ENCODE data around the gene ZDHHC11B.

The ZDHHC11B gene

DNA sequence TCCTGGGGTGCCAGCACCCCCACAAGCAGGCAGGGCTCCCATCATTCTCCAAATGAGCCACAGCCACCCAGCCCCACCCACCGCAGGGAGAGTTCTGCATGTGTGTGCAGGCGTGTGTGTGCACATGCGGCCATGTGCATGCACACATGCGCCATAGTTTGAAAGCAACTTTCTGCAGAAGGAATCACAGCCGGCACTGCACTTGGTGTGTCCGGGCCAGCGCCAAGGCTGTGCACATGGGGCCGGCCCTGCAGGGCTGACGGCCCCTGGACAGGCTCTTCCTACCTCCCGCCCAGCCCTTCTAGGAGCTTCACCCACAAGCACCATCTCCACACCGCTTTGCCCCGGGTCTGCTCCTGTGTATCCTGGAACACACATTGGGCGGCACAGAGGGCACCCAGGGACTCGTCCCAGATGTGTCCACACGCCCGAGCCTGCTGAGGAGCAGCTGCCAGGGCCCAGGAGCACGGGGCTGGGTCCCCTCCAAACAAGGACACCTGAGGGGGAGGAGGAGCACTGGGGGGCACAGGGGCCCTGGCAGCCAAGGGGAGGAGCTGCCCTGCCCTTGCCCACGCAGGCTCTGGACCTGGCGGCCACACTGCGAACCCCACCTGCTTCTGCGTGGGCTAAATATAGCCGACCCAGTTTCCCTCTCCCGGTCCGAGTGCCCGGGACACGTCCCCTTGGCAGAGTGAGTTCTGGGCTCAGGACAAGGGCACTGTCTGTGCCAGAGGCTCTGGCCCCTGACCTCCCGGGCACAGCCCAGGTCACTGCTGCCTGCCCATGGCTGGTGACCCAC lies 110.5 kb downstream of the ZDHHC11B start:
- peaks cover 0 to 2% of the 10 kb centered on the region in 2 donors for H3K9me3 ChIP-seq (replicated peaks in 1 of 2; ENCODE audit: control insufficient read depth in 2 of 2, insufficient read depth in 1 of 2, low read depth in 1 of 2, low read length in 2 of 2)
- DNase-seq (ENCODE audit: low spot score), result no peak
- H3K4me1 ChIP-seq (ENCODE audit: control insufficient read depth in 2 of 2, insufficient read depth in 1 of 2, low read depth in 1 of 2, low read length in 2 of 2), result peaks cover 20 to 30% of the 10 kb centered on the region in 2 donors
- no peak overlapping the region for H3K4me2 ChIP-seq (ENCODE audit: insufficient read depth, low read length, poor library complexity, severe bottlenecking)
- peak overlapping the region; percentile 80 for H3K23ac ChIP-seq (ENCODE audit: low read depth, low read length, poor library complexity)
- peak overlapping the region; percentile 5 for H4K91ac ChIP-seq (ENCODE audit: low read depth, low read length, poor library complexity)
- H3K4ac ChIP-seq (ENCODE audit: low read length), result peak overlapping the region; percentile 85
- no CpG with 5 or more reads among the region's 27 CpGs for WGBS, 2 donors (ENCODE audit: extremely low coverage in 2 of 2, insufficient read length in 2 of 2, insufficient replicate concordance in 1 of 2)
- H3K79me1 ChIP-seq (ENCODE audit: low read depth, low read length), result no peaks in the 10 kb centered on the region
- peak overlapping the region; percentile 95 for H2AK5ac ChIP-seq (ENCODE audit: low read depth, low read length)
- H2BK5ac ChIP-seq (ENCODE audit: low read length), result peak overlapping the region; percentile 19
- H2BK120ac ChIP-seq (ENCODE audit: low read depth, low read length), result peak overlapping the region; percentile 94
- H3K4me3 ChIP-seq (ENCODE audit: low read length in 2 of 2), result no peak overlapping the region
- H4K8ac ChIP-seq (ENCODE audit: low read depth, low read length), result peak overlapping the region; percentile 87
- no peak overlapping the region for H2BK12ac ChIP-seq (ENCODE audit: low read length)
- peak overlapping the region; percentile 94 for H2BK15ac ChIP-seq (ENCODE audit: low read length)
- H2AFZ ChIP-seq (ENCODE audit: low read length), result no peak overlapping the region
- H3K36me3 ChIP-seq (replicated peaks in 1 of 2; ENCODE audit: control insufficient read depth in 2 of 2, insufficient read depth in 2 of 2, low read length in 2 of 2), result no peaks in the 10 kb centered on the region
- peak overlapping the region; percentile 97 for H3K14ac ChIP-seq (ENCODE audit: low read length)
- H3K27me3 ChIP-seq (ENCODE audit: control insufficient read depth in 3 of 3, insufficient read depth in 3 of 3, low read depth in 1 of 3, low read length in 3 of 3), result peaks cover 0 to 2% (median 0%) of the 10 kb centered on the region in 3 experiments
- H3K9ac ChIP-seq (ENCODE audit: low read depth, low read length, poor library complexity), result peak overlapping the region; percentile 60
- peak overlapping the region; percentile 93 for H3K18ac ChIP-seq (ENCODE audit: low read length)
- no peak overlapping the region for H3K27ac ChIP-seq (replicated peaks; ENCODE audit: low read length)

DNA sequence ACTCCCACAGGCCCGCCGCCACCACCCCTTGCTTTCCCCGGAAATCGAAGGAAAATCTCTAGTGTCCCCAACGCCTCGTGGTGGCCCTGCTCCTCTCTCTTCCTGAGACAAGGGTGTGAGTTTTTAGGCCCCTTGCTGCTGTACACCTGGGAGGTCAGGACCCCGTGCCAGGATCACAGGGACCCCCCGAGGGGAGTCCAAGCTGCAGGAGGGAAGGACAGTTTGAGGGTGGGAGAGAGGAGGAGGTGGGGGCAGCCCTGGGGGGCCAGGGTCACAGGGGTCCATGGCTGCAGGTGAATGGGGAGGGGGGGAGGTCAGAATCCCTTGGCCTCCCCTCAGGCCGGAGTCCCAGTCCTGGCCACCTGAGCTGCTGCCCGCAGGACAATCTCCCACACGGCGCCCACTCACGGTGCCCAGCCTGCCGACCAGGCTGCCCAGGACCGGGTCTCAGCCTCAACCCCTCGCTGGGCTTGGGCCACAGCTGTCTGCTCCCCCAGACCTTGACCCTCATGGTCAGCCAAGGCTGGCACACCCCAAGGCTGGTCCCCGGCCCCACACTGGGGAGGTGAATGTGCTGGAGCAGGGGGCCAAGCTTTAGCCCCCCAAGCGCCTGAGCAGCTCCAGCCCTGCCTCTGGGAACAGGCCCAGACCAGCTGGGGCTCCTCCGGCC lies 111.2 kb downstream of the ZDHHC11B start:
- WGBS, 2 donors (ENCODE audit: extremely low coverage in 2 of 2, insufficient read length in 2 of 2, insufficient replicate concordance in 1 of 2), result no CpG with 5 or more reads among the region's 19 CpGs
- Histone ChIP-seq H2AK5ac (ENCODE audit: low read depth, low read length) (peak overlapping the region; percentile 95), H3K23ac (ENCODE audit: low read depth, low read length, poor library complexity) (peak overlapping the region; percentile 80), H3K14ac (ENCODE audit: low read length) (peak overlapping the region; percentile 97), H2BK12ac (ENCODE audit: low read length) (peak overlapping the region; percentile 94), H3K4me3 (ENCODE audit: low read length in 2 of 2) (no peak overlapping the region), H4K91ac (ENCODE audit: low read depth, low read length, poor library complexity) (peak overlapping the region; percentile 5), H3K9ac (ENCODE audit: low read depth, low read length, poor library complexity) (peak overlapping the region; percentile 60), H2BK15ac (ENCODE audit: low read length) (peak overlapping the region; percentile 94), H3K27ac (replicated peaks; ENCODE audit: low read length) (no peak overlapping the region), H3K27me3 (ENCODE audit: control insufficient read depth in 3 of 3, insufficient read depth in 3 of 3, low read depth in 1 of 3, low read length in 3 of 3) (peaks cover 0 to 2% (median 0%) of the 10 kb centered on the region in 3 experiments), H2AFZ (ENCODE audit: low read length) (no peak overlapping the region), H3K79me1 (ENCODE audit: low read depth, low read length) (no peaks in the 10 kb centered on the region), H4K8ac (ENCODE audit: low read depth, low read length) (no peak overlapping the region), H3K9me3 (replicated peaks in 1 of 2; ENCODE audit: control insufficient read depth in 2 of 2, insufficient read depth in 1 of 2, low read depth in 1 of 2, low read length in 2 of 2) (peaks cover 0 to 2% of the 10 kb centered on the region in 2 donors), H3K4me2 (ENCODE audit: insufficient read depth, low read length, poor library complexity, severe bottlenecking) (peak overlapping the region; percentile 64), H2BK120ac (ENCODE audit: low read depth, low read length) (peak overlapping the region; percentile 94), H3K18ac (ENCODE audit: low read length) (peak overlapping the region; percentile 93), H3K36me3 (replicated peaks in 1 of 2; ENCODE audit: control insufficient read depth in 2 of 2, insufficient read depth in 2 of 2, low read length in 2 of 2) (peaks cover 5 to 6% of the 10 kb centered on the region in 2 donors), H3K4ac (ENCODE audit: low read length) (peak overlapping the region; percentile 23), H2BK5ac (ENCODE audit: low read length) (peak overlapping the region; percentile 19), H3K4me1 (ENCODE audit: control insufficient read depth in 2 of 2, insufficient read depth in 1 of 2, low read depth in 1 of 2, low read length in 2 of 2) (peaks cover 20 to 33% of the 10 kb centered on the region in 2 donors)
- DNase-seq (ENCODE audit: low spot score), result no peak

DNA sequence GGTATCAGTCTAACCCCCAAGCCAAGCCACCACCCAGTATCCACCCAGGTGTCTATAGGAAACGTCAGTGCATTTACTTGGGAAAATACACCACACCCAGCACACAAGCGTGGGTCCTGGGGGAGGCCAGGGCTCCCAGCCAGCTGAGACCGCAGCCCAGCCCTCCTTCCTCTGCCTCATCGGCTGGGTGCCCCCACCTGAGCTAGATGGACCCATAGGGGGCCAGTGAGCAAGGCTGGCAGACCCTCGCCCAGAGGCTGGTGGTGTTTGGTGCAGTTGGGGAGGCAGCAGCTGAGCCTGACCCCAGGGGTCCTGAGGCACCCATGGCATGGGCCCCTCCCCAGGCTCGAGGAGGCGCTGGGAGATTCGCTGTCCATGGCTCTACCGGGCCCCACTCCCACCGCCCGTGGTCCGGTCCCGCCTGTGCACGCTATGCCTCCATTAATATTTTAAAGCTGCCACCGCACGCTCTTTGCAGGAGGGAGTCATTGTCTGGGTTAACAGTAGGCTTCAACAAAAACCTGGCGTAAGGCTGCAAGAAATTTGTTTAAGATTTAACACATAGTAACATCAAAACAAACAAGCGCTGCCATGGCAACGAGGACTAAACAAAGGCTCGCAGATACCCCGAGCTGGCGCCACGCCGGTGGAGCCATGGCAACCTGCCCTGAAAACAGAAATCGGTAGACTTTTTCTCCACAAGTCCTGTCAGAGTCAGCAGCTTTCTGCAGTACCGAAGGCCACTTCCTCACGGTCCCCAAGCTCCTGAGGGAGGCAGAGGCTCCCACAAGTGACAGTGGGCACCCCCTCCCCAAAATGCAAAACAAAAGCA lies 112.0 kb downstream of the ZDHHC11B start:
- Histone ChIP-seq H3K27ac (replicated peaks; ENCODE audit: low read length) (no peak overlapping the region), H3K4me3 (ENCODE audit: low read length in 2 of 2) (no peak overlapping the region), H3K4me2 (ENCODE audit: insufficient read depth, low read length, poor library complexity, severe bottlenecking) (peak overlapping the region; percentile 64), H4K8ac (ENCODE audit: low read depth, low read length) (no peak overlapping the region), H2AK5ac (ENCODE audit: low read depth, low read length) (peak overlapping the region; percentile 95), H2AFZ (ENCODE audit: low read length) (no peak overlapping the region), H2BK12ac (ENCODE audit: low read length) (peak overlapping the region; percentile 41), H3K27me3 (ENCODE audit: control insufficient read depth in 3 of 3, insufficient read depth in 3 of 3, low read depth in 1 of 3, low read length in 3 of 3) (peaks cover 0 to 2% (median 0%) of the 10 kb centered on the region in 3 experiments), H3K23ac (ENCODE audit: low read depth, low read length, poor library complexity) (peak overlapping the region; percentile 86), H3K4ac (ENCODE audit: low read length) (peak overlapping the region; percentile 41), H2BK5ac (ENCODE audit: low read length) (peak overlapping the region; percentile 94), H3K9ac (ENCODE audit: low read depth, low read length, poor library complexity) (peak overlapping the region; percentile 77), H3K9me3 (replicated peaks in 1 of 2; ENCODE audit: control insufficient read depth in 2 of 2, insufficient read depth in 1 of 2, low read depth in 1 of 2, low read length in 2 of 2) (peaks cover 0 to 2% of the 10 kb centered on the region in 2 donors), H3K14ac (ENCODE audit: low read length) (peak overlapping the region; percentile 38), H3K79me1 (ENCODE audit: low read depth, low read length) (no peaks in the 10 kb centered on the region), H2BK15ac (ENCODE audit: low read length) (peak overlapping the region; percentile 94), H4K91ac (ENCODE audit: low read depth, low read length, poor library complexity) (peak overlapping the region; percentile 99), H3K4me1 (ENCODE audit: control insufficient read depth in 2 of 2, insufficient read depth in 1 of 2, low read depth in 1 of 2, low read length in 2 of 2) (peaks cover 20 to 33% of the 10 kb centered on the region in 2 donors), H3K36me3 (replicated peaks in 1 of 2; ENCODE audit: control insufficient read depth in 2 of 2, insufficient read depth in 2 of 2, low read length in 2 of 2) (peaks cover 6 to 7% of the 10 kb centered on the region in 2 donors), H2BK120ac (ENCODE audit: low read depth, low read length) (no peak overlapping the region), H3K18ac (ENCODE audit: low read length) (peak overlapping the region; percentile 93)
- no CpG with 5 or more reads among the region's 27 CpGs for WGBS, 2 donors (ENCODE audit: extremely low coverage in 2 of 2, insufficient read length in 2 of 2, insufficient replicate concordance in 1 of 2)
- peak; percentile 89 for DNase-seq (ENCODE audit: low spot score)
